Activated CD4-positive, alpha-beta T cell treated with anti-CD3 and anti-CD28 coated beads for 24 hours (primary cell): Measurements from ENCODE around the gene CDK11B.
A peak's percentile ranks its signal among the peaks of the same experiment; 100 is the strongest.
"Not testable (repeated sequence)": the region's sequence is repeated elsewhere in the genome, so short reads cannot be mapped to it uniquely, and the experiment has no call there.

ENCODE experiments used
- DNase-seq, 2 donors: peaks; one replicate each; pipeline ENCODE4 v3.0.0-alpha.2; 2020; ENCODE audit warnings: low read depth in 2 of 2

The CDK11B gene

DNA sequence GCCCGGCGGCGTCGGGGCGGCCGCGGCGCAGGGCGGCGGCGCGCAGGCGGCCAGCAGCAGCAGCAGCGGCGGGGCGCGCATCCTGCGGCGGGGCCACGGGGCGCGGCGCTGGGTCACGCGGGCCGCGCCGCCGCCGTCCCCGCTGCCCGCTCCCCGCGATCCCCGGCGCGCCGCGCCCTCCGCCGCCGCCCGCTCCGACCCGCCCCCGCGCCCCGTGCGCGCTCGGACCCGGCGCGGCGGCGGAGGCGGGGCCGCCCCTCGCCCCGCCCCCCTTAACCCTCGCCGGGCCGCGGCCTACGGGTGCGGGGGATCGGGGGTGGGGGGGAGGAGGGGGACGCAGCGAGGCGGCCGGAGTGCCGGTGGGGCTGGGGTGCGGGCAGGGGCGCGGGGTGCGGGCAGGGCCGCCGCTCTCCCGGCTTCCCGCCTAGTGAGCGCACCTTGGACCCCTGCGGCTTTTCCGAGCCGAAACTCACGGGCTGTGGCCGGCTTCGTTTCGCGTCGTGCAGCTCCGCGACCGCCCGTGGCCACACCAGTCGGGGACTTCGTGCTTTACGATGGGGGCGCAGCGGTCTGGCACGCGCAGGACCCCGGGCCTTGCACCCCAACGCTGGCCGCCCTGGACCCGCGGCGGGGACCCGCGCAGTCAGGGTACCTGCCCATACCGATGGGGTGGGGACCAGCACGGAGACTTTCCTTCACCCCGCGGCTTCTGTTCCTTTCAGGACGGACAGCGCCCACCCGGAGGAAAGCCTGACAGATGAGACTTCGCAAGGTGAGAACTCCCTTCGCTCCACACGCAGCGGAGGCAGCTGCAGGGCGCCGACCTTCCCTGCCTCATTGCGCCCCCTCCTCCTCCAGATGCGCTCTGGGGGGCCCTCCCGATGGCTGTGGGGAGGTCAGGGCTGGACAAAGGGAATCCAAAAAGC is 58.6 kb downstream of the CDK11B start, which contains the start of gene FNDC10:
Gene FNDC10, minus strand, starts transcription at position 201 of the 926 bp plus-strand sequence. Its CDS starts 120 bp downstream, at position 81.
- DNase-seq: no peak

DNA sequence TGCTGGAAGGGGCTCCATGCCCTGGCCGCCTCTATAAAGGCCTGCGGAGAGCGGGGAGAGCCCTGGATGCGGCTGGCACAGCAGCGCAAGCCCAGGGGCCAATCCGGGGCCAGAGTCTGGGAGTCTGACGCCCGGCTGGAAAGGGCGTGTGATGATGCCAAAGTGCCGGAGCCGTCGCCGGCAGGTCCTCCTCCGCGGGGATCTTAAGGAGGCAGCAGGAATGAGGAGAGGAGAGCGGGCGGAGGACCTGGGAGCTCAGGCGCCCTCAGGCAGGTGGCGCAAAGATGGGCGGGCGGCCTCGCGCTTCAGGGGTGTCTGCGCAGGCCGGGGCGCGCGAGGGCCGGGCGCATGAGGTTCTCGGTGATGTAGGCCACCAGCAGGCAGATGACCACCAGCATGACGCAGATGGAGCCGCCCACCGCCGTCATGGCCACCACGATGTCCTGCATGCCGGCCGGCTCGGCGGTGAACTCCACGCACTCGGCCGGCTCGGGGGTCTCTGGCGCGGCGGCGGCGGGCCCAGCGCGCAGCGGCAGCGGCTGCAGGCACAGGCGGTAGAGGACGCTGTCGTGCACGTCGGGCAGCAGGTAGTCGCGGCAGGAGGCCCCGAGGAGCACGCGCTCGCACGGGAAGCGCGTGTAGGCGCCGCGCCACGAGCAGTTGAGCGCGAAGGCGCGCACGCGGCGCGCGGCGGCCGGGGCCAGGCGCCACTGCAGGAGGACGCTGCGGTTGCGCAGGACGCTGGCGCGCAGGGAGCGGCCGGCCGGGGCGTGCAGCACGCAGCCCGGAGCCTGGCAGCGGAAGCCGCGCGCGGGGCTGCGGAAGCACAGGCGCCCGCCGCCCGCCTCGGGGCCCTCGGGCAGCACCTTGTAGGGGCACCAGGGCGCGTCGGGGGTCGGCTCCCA is 59.5 kb downstream of the CDK11B start:
- peak in 1 of 2 donors; percentile 17 for DNase-seq

DNA sequence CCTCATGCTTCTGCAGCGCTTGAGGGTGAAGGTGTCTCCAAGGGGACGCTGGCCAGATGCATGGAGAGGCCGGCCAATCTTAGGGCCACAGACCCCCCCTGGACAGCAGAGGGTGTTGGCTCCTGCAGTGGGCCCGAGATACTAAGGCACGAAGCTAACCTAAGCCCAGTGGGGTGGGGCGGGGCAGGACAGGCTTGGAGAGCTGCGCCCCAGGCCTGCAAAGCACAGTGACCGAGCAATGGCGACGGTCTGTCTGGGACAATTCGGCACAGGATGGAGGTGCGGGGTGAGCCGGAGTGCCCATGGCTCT is 60.1 kb downstream of the CDK11B start:
- DNase-seq: no peak

GRCh38 chr1:1598051-1598719 is 60.6 kb downstream of the CDK11B start:
- no peak for DNase-seq

DNA sequence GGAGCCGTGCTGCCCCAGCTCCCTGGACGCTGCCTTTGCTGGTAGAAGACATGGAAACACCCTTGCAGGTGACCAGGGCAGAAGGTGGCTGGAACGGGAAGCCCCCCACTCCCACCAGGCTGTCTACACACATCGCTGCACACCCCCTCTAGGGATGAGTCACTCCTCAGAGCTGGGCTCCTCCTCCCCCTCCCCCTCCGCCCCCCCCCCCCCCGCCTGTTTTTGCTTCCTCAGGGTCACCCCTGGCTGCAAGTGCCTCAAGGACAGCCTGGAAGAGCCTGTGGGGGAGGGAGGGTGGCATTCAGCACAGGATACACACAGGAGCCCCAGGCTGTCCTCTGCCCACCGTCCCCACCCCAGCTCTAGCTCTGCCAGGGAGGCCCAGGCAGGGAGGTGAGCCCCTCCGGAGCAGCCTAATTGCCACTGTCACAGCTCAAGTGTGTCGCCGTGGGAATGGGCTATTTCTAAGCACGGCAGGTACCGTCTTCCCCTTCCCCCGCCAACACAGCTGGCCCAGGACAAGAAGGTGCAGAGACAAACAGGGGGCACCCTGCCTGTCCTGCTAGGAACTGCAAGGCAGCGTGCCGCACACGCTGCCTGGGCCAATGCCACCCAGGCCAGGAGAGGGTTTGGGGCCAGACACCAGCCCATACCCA is 61.4 kb downstream of the CDK11B start:
- DNase-seq: no peak

DNA sequence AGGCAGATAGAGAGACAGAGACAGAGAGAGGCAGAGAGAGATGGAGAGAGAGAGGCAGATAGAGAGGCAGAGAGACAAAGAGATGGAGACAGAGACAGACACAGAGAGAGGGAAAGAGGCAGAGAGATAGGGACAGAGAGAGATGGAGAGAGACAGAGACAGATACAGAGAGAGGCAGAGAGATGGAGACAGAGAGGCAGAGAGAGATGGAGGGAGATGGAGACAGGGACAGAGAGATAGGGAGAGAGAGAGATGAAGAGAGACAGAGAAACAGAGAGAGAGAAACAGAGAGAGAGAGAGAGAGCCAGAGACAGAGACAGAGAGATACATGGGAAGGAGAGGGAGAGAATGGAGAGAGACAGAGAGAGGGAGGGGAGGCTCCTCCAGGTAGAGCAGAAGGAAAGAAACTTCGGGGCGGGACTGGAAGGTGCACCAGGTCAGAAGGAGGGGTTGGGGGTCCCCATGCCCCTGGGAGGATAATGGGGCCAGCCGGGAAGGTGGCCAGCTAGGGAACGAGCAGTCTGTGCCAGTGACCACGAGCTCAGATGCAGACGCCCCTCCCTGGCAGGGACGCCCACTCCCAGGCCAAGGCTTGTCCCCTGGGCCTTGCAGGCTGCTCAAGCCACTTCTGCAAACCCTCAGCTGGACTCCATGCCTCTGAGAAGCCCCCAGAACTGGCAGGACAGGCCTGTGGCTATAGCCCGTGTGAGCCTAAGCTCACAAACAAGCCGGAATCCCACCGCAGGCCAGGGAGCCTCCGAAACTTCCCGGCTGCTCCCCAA is 62.1 kb downstream of the CDK11B start:
- no peak for DNase-seq

- DNase-seq: not testable (repeated sequence)
Measured at GRCh38 chr1:1595341-1595740, 63.5 kb downstream of the CDK11B start.

DNA sequence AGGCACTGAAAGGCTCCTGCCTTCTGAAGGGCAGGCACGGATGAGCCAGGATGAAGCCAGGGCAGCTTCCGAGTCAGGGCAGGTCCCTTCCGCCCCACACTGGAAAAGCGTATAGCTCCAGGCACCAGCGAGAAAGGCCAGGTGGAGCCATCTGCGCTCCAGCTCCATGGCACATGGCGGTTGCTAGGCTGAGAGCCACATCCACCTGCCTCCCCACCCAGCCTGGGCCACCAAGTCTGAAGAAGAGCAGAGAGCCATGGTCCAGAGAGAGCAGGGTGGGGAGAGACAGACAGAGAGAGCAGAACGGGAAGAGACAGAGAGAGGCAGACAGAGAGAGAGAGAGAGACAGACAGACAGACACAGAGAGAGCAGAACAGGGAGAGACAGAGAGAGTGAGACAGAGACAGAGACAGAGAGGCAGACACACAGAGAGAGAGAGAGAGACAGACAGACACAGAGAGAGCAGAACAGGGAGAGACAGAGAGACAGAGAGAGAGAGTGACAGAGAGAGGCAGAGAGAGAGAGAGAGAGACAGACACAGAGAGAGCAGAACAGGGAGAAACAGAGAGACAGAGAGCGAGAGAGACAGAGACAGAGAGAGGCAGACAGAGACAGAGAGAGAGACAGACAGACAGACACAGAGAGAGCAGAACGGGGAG is 64.1 kb downstream of the CDK11B start:
- DNase-seq: no peak

GRCh38 chr1:1593834-1594601 is 64.8 kb downstream of the CDK11B start:
- no peak for DNase-seq

DNA sequence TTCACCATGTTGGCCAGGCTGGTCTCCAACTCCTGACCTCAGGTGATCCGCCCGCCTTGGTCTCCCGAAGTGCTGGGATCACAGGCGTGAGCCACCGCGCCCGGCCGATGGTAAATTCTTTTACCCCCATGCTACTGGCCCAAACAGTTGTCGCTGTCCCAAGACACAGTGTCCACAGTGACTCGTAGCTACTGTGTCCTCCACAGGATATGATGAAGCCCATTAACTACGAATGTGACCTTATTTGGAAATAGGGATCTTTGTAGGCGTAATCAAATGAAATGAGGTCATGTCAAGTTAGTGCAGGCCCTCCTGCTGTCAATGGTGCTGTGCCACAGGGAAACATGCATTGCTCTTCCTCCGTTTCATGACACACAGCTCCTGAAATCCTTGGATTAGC is 67.4 kb downstream of the CDK11B start:
- DNase-seq: no peak
